ENCODE measurements around the gene NFIB.

NFIB gene

DNA sequence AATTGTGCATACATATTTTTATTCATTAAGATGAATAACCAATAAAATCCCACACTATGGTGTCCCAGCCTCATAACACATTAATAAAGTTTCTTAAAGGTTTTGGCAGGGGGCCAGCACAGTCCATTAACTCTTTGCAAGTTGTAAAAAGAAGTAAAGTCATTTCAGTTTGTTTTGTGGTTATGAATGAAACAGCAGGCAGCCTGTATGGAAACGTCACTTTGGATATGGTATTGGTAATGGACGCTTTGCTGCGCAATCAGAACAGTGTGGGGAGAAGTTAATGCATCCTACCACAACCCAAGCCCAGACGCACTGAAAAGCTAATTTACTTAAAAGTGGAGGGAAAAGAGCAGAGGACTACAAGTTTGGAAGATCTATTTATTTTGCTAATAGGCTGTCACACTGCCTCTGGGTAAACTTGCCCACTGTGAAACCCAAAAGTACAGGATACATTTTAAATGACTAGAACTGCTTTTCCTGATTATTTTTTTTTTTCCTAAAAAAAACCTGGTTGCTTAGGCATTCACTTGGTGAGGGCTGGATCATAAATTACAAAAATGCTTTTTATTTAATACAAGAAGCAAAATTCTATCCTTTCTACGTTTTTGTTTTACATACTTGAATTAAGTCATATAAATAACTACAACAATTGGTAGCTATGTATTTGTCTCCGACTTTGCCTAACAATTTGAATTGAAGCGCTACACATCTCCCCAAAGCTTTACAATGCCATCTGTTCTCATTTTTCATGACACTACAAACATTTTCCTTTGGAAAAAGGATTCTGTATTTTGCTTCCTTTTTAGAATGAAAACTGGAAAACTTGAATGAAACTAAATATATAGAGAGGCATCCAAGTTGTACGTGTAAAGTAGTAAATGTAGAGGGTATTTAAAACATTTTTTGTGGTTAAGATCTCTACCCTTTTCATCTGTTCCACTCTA, 104.3 kb downstream of the NFIB start:
- DNase-seq, result no peak

DNA sequence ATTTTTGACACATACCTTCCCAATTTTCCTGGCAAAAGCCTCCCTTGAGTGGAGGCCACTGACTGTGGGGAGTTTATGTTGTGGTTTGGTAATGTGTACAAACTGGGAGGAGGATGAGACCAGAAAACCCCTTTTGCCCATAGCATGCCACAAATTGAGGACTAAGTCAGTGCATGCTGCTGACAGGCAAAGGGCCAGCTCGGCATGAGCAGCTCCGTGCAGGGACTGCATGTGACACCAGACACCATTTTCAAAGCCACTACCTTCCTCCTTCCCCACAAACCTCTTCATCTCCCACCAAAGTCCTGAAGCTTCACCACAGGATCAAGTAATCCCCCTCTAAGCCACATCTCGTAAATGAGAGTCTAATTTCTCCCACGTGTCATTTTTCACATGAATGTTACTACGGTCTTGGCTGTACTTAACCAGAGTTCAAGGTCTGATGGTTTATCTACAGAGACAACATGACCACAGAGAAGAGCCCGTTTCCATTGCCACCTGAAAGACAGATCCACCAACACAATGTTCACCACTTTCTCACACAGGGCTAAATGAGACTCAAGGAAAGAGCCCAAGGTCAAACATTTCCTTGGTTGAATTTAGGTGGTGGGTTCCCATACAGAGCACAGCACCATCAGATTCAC, 106.5 kb downstream of the NFIB start:
- DNase-seq, result no peak

DNA sequence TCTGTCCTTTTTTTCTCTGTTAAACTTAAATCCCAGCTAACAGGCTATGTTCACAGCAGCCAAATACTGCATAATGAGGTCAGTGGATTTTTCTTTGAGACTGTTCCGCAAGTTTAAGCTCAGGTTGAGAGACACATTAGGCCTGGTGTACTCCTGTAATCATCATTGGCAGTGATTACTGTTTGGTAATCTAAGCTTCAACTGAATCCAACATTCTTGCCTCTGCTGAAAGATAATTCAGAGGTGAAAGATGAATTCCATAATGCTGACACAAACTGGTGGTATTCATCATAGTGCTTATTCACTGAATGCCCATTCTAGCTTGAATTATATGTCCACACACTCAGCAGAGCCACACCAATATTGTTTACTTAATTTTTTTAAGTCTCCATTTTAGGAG, 108.5 kb downstream of the NFIB start:
- no peak for DNase-seq

DNA sequence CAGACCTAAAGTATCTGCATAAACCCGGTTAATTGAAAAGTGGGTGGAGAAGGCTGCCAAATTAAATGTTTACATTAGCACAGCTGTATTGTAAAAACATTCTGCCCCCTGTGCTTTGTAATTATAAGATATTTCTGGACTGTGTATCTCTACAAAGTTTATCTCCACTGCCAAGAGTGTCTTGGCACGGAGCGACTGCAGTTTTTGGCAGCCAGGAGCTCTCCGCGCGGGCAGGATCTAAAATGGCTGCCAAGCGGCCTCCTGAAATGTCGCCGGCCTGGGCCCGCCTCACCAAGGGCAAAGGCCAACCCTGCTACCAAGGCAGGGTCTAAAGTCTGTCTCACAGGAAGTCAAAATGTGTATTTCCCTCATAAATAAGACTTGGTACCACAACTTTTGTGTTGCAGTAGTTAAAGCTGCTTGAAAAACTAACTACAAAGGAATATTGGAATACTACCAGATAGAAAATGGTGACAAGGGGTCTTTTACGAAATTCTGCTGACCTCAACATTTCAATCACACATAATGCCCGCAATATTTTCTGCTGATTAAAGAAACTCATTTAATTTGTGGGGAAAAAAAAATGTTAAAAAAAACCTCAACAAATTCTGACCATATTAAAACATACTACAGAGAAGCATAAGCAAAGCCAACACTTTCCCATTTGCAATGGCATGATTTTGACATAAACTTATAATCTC, 110.4 kb downstream of the NFIB start:
- DNase-seq, result no peak

DNA sequence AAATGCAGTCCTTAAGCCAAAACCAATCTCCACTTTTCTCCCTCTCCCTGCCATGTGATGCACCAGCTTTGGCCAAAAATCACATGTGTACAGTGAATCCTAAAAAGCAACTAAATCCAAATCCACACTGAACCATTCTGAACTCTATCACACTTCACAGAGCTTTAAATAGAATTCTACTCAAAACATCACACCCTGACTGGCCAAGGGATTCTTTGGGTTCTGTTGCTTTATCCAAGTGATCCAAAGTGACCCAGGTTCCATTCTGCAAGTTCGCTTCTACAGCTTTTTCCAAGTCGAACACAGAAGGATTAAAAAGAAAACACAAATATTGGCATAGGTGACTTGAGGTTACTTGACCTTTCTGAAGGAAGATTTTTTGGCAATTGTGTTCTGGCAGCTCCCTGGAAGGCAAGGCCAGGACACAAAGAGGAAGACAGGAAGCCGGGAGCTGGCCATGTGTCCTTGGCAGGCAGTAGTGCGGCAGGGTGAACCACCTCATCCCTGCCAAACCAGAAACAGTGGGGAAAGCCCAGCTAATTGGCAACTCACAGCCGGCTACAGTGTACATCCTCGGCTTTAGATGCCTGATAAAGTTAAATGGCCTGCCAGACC, 115.0 kb downstream of the NFIB start:
- DNase-seq, result no peak

DNA sequence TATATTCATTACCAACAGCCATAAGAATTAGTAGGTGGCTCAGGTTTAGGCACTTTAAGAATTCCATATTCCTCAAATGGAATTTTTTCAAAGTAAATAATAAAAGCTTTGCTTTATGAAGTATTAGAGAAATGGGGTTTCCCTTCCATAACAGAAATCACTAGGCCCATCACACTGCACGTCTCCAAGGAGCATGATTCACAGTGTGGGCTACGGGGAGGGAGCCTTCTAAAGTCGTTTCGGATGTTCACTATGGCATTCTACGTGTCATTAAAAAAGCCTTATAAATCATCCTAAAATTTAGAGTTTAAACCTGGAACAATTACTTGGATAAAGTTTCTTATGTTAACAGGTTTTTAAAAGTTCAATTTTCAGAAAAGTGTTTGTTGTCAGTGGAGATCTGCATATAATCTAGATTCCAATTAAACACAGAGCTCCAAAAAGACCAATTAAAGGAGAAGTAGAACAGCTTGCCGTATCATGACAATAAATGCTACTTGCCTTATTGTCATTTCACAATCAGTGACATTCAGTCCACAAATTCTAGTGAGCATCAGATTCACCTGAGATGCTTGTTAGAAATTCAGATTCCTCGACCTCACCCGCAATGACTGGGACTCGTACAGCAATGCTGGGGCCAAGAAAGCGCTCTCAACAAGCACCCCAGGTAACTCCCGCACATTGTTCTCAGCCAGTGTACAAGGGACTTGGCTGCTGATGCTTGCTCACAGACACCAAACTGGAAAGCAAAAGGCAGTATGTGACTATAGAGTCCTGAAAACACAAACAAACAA, 115.7 kb downstream of the NFIB start:
- no peak for DNase-seq

DNA sequence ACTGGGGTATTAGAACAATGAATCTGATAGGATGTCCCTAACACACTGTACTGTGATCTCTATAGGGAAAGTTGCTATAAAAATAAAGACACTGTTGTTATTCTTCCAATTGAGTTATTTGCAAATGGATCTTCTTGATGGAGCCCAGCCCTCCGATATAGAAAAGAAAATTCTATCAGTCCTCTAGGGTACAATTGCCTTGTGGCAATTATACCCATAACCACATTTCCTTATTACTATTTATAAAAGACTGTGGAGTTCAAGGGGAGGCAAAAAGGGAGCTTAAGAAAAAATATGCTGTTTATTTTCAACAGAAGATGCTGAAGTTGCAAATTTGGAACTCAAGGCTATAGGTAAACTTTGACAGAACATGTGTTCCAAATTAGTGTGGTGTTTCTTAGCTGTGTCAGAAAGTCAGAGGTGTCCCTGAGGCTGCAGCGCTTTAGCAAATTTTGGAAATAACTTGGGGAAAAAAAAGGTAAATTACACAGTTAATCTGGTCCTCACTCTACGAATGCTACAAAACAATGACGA, 116.5 kb downstream of the NFIB start:
- DNase-seq, result no peak

DNA sequence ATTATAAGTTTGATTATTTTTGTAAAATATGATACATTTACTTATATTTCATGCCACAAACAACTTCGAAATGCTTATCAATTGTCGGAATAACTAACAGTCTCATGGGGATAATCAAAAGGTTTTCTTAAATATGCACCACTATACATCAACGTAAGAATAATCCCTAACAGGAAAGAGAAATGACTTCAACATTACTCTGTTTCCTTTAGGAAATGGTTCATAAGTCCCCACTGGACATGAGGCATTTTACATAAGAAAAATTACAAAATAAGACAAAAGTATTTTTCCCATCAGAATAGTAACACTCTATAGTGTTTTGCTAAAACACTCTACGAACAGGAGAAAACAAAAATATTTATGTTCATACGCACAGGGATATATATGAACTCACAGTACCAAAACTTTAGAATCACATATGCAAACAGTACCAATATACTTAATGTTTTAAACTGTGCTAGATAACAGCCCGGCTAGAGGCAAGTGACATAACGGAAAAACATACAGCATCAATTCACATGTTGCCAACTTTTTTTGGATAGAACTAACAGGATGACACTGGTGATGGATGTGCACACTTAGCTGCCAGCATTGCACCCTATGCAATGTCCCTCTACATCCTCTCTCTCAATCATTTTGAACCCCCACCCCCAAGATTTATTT, 120.5 kb downstream of the NFIB start:
- no peak for DNase-seq

DNA sequence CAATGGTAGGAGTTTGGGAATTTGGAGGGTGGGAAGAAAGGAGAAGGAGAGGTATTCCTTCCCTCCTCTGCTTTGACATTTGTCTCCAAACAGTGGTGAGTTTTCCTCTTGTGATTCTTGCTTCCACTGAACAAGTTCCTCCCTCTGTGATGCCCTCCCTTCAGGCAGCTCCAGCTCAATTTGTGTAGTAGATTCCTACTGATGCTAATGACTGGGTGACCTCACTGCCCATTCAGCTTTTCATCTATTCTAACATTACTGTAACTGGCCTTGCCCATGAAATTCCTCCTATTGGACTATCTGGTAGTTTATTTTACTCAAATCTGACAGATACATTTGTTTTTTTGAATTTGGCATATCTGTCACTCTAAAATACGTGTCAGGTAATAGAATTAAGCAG, 121.4 kb downstream of the NFIB start:
- DNase-seq, result no peak

DNA sequence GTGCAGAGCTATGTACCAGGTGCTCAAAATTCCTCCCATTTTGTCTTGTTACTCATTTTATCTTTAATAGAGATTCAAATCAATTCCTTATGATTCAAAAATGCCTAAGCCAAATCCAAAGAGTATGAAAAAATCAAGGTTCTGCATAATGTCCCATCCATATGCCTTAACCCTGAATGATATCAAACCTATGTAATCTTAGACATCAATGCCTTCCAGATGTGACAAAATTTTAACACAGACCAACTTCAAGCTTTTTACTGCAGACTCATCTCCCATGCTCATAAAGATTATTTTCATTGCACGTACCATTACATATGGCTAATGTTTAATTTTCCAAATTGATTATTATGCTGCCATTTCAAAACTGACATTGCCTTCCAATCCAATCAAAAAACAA, 122.4 kb downstream of the NFIB start:
- no peak for DNase-seq

DNA sequence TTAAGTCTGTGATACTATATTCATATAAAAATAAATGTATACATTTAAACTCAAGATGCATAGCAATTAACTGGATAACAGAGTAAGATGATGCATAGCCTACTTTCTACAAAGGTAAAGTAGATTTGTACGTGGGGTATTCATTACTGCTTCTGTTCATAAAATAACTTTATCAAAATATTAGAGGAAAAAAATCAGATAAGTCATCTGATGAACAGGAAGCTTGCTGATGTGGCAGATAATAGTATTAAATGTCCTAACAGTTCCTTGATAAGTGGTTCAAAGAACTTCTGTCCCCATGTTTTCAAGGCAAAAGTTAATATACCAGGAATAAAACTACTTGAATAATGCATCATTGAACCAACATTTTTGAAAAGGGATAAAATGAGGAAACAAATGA, 123.7 kb downstream of the NFIB start:
- DNase-seq, result no peak

DNA sequence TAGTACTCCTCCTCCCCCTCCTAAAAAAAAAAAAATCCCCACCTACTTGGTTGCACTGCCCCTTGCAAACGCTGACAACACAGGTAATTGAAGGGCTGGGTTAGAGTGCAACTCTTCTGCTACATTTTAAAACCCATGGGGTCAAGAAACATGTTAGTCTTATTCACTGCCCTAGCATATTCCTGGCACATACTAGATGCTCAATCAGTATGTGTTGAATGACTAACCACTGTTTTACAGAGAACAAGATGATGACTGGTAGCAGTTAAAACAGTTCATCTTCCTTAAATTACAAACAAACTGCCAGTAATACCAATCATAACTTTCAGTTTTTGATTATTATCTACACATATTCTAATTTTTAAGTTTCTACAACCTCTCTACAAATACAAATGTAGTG, 124.4 kb downstream of the NFIB start:
- DNase-seq, result no peak

DNA sequence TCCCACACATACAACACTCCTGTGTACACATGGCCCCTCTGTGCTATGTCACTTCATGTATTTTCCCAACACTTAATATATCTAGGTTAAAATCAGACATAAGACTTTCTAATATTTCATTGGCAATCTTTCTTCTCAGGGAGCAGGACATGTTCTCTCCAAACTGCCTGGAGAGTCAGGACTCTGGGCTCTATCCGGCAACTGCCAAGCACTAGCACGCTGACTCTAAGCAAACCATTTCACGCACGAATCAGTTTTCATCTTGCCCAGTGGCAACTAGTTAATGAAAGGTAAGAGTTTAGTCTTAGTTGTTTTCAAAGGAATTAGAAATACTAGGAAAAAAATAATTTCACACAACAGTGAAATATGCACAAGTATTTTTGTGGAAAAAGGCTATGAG, 124.8 kb downstream of the NFIB start:
- DNase-seq, result no peak

DNA sequence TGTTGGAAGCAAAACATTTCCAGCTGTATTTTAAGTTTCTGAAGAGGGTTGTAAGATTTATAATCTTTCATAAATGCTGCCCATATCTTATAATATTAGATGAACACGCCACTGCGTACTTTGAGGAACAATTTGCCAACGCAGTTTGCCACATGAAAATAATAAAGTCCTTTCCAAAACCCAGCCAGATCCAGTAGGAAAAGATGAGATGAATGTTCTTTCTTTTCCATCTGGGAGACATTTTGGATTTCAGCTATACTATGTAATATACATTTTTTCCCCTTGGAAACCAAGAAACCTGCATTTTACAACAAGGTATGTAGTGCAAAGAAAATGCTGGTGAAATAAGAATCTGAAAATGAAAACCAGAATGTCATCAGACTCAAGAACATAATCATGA, 125.4 kb downstream of the NFIB start:
- DNase-seq, result no peak

DNA sequence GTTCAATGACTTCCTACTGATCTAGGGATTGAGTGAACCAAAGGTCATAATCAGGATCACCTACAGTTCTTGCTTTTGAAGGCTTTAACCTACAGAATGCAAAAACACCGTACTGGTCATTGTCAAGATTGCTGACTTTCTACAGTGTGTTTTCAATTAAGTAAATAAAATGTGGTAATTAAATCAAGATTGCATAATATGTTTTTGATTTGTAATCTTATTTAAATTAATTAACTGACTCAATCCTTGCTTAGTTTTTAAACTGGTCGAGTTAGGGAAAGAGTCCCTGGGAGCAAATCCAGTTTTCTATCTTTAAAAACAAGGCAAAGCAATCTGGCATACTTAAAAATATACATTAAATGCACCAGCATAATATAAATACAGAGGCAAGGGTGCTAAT, 125.9 kb downstream of the NFIB start:
- DNase-seq, result no peak

DNA sequence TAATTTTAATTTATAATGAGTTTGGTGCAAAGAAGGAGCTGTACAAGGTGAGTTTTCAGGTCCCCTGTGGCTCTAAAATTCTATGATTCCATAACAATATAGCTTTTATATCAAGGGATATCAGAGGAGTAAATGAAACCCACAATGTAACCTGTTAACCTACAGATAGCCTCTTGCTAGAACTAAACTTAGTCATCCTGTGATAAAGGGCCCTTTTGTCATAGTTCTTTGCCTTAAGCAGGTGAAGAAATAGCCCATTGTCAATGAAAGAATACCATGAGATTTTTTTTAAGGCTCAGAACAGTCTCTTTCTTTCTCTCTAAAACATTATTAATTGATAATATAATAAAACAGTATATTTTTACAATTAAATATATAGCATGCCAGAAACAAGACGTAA, 127.8 kb downstream of the NFIB start:
- no peak for DNase-seq

DNA sequence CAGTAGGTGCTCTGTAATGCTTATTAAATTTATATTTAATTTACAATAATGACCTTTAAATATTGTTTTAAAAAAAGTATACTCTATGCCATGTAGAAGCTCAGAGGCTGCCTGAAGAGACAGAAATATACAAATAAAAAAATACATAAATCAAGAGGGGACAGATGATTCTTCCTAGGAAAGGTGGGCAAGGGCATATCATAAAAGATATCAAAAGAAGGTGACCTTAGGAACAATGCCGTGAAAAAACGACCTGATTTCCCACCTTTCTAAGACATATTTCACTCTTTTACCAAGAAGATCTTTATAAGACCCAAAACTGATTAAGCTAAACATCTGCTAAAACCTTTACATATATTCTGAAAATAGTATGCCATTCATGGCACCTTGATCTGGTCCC, 128.9 kb downstream of the NFIB start:
- DNase-seq, result no peak

DNA sequence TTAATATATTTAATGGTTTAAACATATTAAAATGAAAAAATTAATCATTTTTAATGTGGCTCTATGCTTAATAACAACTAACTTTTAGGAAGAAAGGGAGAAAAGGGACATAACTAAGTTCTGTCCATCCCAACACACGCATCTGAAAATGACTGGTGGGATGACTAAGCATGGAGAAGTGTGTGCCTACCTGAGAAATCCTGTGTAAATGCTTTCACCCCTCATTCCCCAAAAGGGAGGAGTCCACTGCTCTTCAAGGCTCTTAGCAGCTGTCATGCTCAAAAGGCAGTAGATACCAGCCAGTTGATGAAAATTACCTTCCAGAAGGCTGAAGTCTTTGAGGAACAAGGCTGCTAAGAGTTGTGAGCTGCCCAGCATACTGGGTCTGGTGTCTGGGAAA, 130.9 kb downstream of the NFIB start:
- no peak for DNase-seq

DNA sequence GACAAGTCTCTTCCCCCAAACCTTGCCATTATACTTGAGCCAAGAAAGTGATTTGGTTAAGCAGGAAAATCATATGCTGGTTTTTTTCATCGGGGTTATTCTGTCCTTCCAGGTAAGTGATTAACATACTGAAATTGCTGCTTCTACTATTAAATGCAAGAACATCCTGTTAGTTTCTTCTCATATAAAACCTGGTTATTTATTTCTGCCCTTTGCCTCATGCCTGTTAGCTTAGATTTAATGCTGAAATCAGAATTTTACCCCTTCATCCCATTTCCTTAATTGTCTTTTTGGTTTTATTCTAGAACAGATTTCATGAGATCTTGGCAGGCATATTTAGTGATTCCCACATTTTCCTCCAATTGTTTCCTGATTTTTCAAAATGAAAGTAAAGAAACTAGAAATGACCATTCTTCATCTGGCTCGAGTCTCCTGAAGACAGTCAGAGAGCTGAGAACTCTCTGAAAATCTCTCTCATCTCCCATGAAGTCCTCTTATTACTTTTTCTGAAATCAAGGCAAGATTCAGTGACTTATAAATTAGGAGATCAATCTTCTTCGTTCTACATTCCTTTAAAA, 132.9 kb downstream of the NFIB start:
- no peak for DNase-seq

DNA sequence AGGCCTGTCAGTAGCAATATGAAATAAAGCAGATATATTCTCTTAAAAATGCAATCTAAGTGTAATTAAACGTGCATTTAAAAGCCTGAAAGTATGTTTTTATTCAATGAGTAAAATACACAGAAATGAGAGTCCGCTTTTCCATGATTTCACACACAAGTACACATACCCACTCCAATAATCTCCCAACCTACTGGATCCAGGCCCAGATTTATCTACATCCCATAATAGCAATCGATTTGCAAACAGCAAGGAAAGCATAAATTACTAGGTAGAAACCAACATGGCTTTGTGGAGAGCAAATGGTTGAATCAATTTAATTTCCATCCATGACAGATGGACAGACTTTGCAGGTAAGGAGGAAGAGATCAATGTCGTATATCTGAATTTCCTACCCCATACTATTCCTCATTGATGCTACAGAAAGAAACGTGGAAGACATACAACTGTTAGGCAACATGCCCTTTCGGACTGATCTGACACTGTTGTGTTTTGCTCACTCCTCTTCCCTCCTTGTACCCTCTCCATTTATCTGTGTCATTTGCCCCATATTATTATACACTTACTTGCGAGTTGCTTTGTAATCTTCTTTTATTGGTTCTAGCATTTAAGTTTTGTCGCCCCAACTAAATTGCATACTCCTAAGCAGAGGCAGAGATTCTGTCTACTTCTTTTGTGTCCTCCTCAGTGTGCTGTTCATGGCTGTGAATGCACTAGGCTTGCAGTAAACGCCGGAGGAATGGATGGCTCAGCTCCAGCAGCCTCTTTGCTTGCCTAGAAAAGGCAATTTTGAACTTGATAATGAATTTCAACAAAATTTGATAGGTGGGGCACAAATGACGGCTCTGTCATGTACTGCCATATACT, 133.6 kb downstream of the NFIB start:
- DNase-seq, result no peak
